GM23338 (cell line): ENCODE results near the gene AKR1B1. TPM values are rescaled to one million over a fixed set of nuclear protein-coding genes. Genes with fewer than 3 reads are reported as not detected.

Source experiments
- ATAC-seq: fragments of 200-7000 bp; cut with Tn5 transposase; 3 replicates; pipeline ENCODE4 v1.9.1; 2020
- DNase-seq: peaks from one replicate; pipeline ENCODE4 v3.0.0-alpha.2; 2015; ENCODE audit warnings: low spot score
- H2AFZ ChIP-seq: fragments of 200-600 bp; sonication (generic); 2 replicates; pipeline ENCODE4 v1.8.0; 2016; ENCODE audit warnings: antibody characterized with exemption, mild to moderate bottlenecking, moderate library complexity
- H3F3A ChIP-seq: fragments of 200-600 bp; sonication (generic); replicated peaks from 2 replicates; pipeline ENCODE4 v1.8.0; 2017; ENCODE audit warnings: antibody characterized with exemption, mixed run types, low read depth
- H3K27ac ChIP-seq: fragments of 200-600 bp; sonication (generic); 2 replicates; pipeline ENCODE4 v1.6.1; 2016; ENCODE audit warnings: low read depth
- H3K27me3 ChIP-seq: fragments of 200-600 bp; sonication (generic); 2 replicates; pipeline ENCODE4 v1.8.0; 2016; ENCODE audit warnings: mild to moderate bottlenecking, mixed run types, moderate library complexity; ENCODE audit not compliant: insufficient read depth
- H3K36me3 ChIP-seq: fragments of 200-600 bp; sonication (generic); 2 replicates; pipeline ENCODE4 v1.8.0; 2016; ENCODE audit warnings: mild to moderate bottlenecking; ENCODE audit not compliant: insufficient read depth
- H3K4me1 ChIP-seq: fragments of 200-600 bp; sonication (generic); 2 replicates; pipeline ENCODE4 v1.8.0; 2016; ENCODE audit warnings: mild to moderate bottlenecking, moderate library complexity; ENCODE audit not compliant: insufficient read depth
- H3K4me2 ChIP-seq: fragments of 200-600 bp; sonication (generic); 2 replicates; pipeline ENCODE4 v1.7.1; 2017; ENCODE audit warnings: mixed run types
- H3K4me3 ChIP-seq: fragments of 200-600 bp; sonication (generic); 2 replicates; pipeline ENCODE4 v1.6.1; 2016; ENCODE audit warnings: mixed run types
- H3K79me2 ChIP-seq: fragments of 200-600 bp; sonication (generic); replicated peaks from 2 replicates; pipeline ENCODE4 v1.8.0; 2017; ENCODE audit warnings: mild to moderate bottlenecking; ENCODE audit not compliant: insufficient read depth
- H3K9me2 ChIP-seq: fragments of 200-600 bp; sonication (generic); 2 replicates; pipeline ENCODE4 v1.8.0; 2017; ENCODE audit not compliant: insufficient read depth
- H4K20me1 ChIP-seq: fragments of 200-600 bp; sonication (generic); replicated peaks from 2 replicates; pipeline ENCODE4 v1.8.0; 2017; ENCODE audit warnings: mild to moderate bottlenecking; ENCODE audit not compliant: insufficient read depth
- H3K27ac Mint-ChIP-seq: 2 replicates; pipeline ENCODE4 v1.8.0; 2020; ENCODE audit warnings: inconsistent platforms, mild to moderate bottlenecking, moderate library complexity, mixed read lengths
- H3K27me3 Mint-ChIP-seq: 3 replicates; pipeline ENCODE4 v1.8.0; 2022; ENCODE audit warnings: low read depth, mild to moderate bottlenecking, moderate library complexity, mixed read lengths, inconsistent platforms; ENCODE audit not compliant: insufficient read depth, poor library complexity
- H3K36me3 Mint-ChIP-seq: 3 replicates; pipeline ENCODE4 v1.8.0; 2021; ENCODE audit warnings: low read depth, mild to moderate bottlenecking, inconsistent platforms, moderate library complexity, mixed read lengths
- H3K4me1 Mint-ChIP-seq: 3 replicates; pipeline ENCODE4 v1.8.0; 2020; ENCODE audit warnings: mild to moderate bottlenecking, inconsistent platforms, mixed read lengths
- H3K4me3 Mint-ChIP-seq: 3 replicates; pipeline ENCODE4 v1.8.0; 2021; ENCODE audit warnings: moderate library complexity, mild to moderate bottlenecking, inconsistent platforms, mixed read lengths
- H3K9me3 Mint-ChIP-seq: 3 replicates; pipeline ENCODE4 v1.8.0; 2020; ENCODE audit warnings: moderate library complexity, mild to moderate bottlenecking, inconsistent platforms, mixed read lengths
- CREB1 ChIP-seq: fragments of 250-450 bp; sonication (Bioruptor Pico); IDR thresholded peaks from 2 replicates; pipeline ENCODE4 v1.5.0; 2020; ENCODE audit warnings: low read depth, mild to moderate bottlenecking, moderate library complexity
- EZH2 ChIP-seq: fragments of 200-600 bp; sonication (generic); IDR thresholded peaks from one replicate; pipeline ENCODE4 v1.8.0; 2017; ENCODE audit warnings: antibody characterized with exemption, mild to moderate bottlenecking, low read depth; ENCODE audit not compliant: unreplicated experiment
- EZH2phosphoT487 ChIP-seq: fragments of 200-600 bp; sonication (generic); IDR thresholded peaks from one replicate; pipeline ENCODE4 v1.8.1; 2018; ENCODE audit warnings: antibody characterized with exemption; ENCODE audit not compliant: unreplicated experiment
- JUNB ChIP-seq: IDR thresholded peaks from one replicate; pipeline ENCODE4 v1.6.1; 2016; ENCODE audit warnings: antibody characterized with exemption; ENCODE audit not compliant: unreplicated experiment
- NANOG ChIP-seq: IDR thresholded peaks from 2 replicates; pipeline ENCODE4 v1.6.1; 2016; ENCODE audit warnings: antibody characterized with exemption, borderline replicate concordance
- POLR2AphosphoS5 ChIP-seq: IDR thresholded peaks from 2 replicates; pipeline ENCODE4 v1.6.1; 2016; ENCODE audit warnings: antibody characterized with exemption, low read depth
- ZNF114 ChIP-seq: fragments of 250-450 bp; sonication (Bioruptor Pico); IDR thresholded peaks from 2 replicates; pipeline ENCODE4 v1.5.0; 2020; ENCODE audit warnings: mild to moderate bottlenecking, moderate library complexity
- ZNF331 ChIP-seq: fragments of 250-450 bp; sonication (Bioruptor Pico); IDR thresholded peaks from 2 replicates; pipeline ENCODE4 v1.5.0; 2020; ENCODE audit warnings: low read depth, mild to moderate bottlenecking, moderate library complexity
- polyA plus RNA-seq: library from polyadenylated mRNA; unstranded; fragments of >200 nt; fragmentation: Nextera tagmentation; extraction: Ambion mirVana; gene quantifications from 2 replicates; pipeline ENCODE4 v1.2.1, GENCODE V29; 2016
- total RNA-seq: library from RNA; depleted of rRNA; stranded (reverse); fragments of >200 nt; shearing (Covaris generic); gene quantifications from 2 replicates; pipeline ENCODE4 v1.2.3, GENCODE V29; 2014
- TF ChIP-seq, protein P1 (sequence below): IDR thresholded peaks from one replicate; pipeline ENCODE4 v1.6.1; 2018; ENCODE audit warnings: antibody characterized with exemption; ENCODE audit not compliant: unreplicated experiment
- TF ChIP-seq, protein P2 (sequence below), 2 experiments: fragments of 200-600 bp in 1 of 2; sonication (generic) in 1 of 2; conservative IDR thresholded peaks; 2 replicates each; pipeline versions ENCODE4 v1.5.1 to v1.6.1; 2016 to 2017; ENCODE audit warnings: antibody characterized with exemption in 2 of 2, low read depth in 2 of 2, mild to moderate bottlenecking in 2 of 2, moderate library complexity in 1 of 2

The AKR1B1 gene
- total and polyA plus RNA-seq, 2 experiments from 2014 or later, result 132 to 154 TPM

DNA sequence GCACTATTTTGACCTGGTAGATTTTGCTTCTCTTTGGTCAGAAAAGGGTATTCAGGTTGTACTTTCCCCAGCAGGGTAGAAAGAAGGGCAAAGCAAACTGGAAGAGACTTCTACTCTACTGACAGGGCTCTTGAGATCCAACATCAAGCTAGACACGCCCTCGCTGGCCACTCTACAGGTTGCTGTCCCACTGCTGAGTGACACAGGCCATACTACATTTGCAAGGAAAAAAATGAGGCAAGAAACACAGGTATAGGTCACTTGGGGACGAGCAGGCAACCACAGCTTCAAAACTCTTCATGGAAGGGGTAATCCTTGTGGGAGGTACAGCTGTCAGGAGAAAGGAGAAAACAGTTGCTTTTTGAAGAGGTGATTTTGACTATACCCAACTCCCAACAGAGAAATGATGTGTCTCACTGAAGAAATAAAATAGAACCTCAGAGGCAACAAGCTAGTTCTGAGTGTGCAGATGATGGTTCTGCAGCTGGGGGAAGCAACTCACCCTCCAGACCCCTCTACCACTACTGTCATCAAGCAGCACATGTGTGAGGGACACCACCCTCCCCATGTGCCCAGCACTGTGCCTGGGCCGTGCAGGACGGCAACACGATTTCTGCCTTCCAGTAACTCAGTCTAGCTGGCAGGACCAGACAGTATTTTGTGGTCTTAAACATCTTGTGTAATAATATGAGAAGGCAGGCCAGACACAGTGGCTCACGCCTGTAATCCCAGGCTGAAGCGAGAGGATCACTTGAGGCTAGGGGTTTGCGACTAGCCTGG lies 16.3 kb downstream of the AKR1B1 start:
- H3K4me1 ChIP-seq, result no peaks in the 10 kb centered on the region
- H3K4me2 ChIP-seq, result no peak overlapping the region
- no peak overlapping the region for H3K27ac ChIP-seq
- no peaks in the 10 kb centered on the region for H3K27me3 ChIP-seq
- no peak overlapping the region for H3K4me3 Mint-ChIP-seq
- H3K9me3 Mint-ChIP-seq, result peaks cover 9% of the 10 kb centered on the region; the same call in 2 of the 3 replicates
- H3K9me2 ChIP-seq, result peaks cover 3% of the 10 kb centered on the region; the same call in 1 of the 2 replicates
- no peak for ATAC-seq
- H3K4me1 Mint-ChIP-seq, result no peaks in the 10 kb centered on the region
- H3K36me3 ChIP-seq, result peaks cover 21% of the 10 kb centered on the region
- DNase-seq, result no peak
- no peak overlapping the region for H2AFZ ChIP-seq
- H3F3A ChIP-seq, result no peaks in the 10 kb centered on the region
- no peaks in the 10 kb centered on the region; the same call in 1 of the 2 replicates for H4K20me1 ChIP-seq
- no peak overlapping the region for H3K27ac Mint-ChIP-seq
- no peak for TF ChIP-seq ZNF114 (CRISPR knock-in tag)
- TF ChIP-seq JUNB, result no peak
- TF ChIP-seq, protein P1, sequence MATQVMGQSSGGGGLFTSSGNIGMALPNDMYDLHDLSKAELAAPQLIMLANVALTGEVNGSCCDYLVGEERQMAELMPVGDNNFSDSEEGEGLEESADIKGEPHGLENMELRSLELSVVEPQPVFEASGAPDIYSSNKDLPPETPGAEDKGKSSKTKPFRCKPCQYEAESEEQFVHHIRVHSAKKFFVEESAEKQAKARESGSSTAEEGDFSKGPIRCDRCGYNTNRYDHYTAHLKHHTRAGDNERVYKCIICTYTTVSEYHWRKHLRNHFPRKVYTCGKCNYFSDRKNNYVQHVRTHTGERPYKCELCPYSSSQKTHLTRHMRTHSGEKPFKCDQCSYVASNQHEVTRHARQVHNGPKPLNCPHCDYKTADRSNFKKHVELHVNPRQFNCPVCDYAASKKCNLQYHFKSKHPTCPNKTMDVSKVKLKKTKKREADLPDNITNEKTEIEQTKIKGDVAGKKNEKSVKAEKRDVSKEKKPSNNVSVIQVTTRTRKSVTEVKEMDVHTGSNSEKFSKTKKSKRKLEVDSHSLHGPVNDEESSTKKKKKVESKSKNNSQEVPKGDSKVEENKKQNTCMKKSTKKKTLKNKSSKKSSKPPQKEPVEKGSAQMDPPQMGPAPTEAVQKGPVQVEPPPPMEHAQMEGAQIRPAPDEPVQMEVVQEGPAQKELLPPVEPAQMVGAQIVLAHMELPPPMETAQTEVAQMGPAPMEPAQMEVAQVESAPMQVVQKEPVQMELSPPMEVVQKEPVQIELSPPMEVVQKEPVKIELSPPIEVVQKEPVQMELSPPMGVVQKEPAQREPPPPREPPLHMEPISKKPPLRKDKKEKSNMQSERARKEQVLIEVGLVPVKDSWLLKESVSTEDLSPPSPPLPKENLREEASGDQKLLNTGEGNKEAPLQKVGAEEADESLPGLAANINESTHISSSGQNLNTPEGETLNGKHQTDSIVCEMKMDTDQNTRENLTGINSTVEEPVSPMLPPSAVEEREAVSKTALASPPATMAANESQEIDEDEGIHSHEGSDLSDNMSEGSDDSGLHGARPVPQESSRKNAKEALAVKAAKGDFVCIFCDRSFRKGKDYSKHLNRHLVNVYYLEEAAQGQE, result no peak
- TF ChIP-seq NANOG, result no peak
- TF ChIP-seq, protein P2, sequence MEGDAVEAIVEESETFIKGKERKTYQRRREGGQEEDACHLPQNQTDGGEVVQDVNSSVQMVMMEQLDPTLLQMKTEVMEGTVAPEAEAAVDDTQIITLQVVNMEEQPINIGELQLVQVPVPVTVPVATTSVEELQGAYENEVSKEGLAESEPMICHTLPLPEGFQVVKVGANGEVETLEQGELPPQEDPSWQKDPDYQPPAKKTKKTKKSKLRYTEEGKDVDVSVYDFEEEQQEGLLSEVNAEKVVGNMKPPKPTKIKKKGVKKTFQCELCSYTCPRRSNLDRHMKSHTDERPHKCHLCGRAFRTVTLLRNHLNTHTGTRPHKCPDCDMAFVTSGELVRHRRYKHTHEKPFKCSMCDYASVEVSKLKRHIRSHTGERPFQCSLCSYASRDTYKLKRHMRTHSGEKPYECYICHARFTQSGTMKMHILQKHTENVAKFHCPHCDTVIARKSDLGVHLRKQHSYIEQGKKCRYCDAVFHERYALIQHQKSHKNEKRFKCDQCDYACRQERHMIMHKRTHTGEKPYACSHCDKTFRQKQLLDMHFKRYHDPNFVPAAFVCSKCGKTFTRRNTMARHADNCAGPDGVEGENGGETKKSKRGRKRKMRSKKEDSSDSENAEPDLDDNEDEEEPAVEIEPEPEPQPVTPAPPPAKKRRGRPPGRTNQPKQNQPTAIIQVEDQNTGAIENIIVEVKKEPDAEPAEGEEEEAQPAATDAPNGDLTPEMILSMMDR (conservative IDR thresholded peaks at IDR 0.05; ENCODE audit: low read depth in 2 of 2), result no peak
- no peak for TF ChIP-seq POLR2AphosphoS5
- H3K4me3 ChIP-seq, result no peak overlapping the region
- peaks cover 7% of the 10 kb centered on the region for H3K27me3 Mint-ChIP-seq
- peaks cover 87% of the 10 kb centered on the region for H3K36me3 Mint-ChIP-seq
- no peaks in the 10 kb centered on the region for H3K79me2 ChIP-seq

DNA sequence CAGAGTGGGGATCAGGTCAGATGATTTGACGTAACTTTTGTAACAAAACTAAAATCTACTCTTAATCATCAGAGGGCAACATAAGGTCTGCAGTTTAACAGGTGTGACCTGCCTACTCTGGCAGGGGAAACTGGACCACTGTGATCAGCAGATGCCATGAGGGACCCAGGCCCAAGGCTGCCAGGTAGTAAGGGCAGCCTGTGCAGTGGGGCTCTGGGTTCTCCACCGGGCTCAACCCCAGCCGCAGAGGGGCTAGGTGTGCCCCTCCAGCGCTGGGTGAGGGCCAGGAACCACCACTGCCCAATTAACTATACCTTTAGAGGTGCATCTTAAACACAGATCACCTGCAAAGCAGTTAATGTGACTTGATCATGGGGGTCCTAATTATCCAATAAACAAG lies 17.6 kb downstream of the AKR1B1 start:
- no peak overlapping the region for H2AFZ ChIP-seq
- no peak for DNase-seq
- H3K79me2 ChIP-seq, result no peaks in the 10 kb centered on the region
- H3K27me3 ChIP-seq, result no peaks in the 10 kb centered on the region
- Mint-ChIP-seq H3K27me3 (peaks cover 3% of the 10 kb centered on the region), H3K27ac (no peak overlapping the region), H3K4me1 (no peaks in the 10 kb centered on the region), H3K9me3 (peaks cover 9% of the 10 kb centered on the region; the same call in 2 of the 3 replicates), H3K4me3 (no peak overlapping the region), H3K36me3 (peaks cover 76% of the 10 kb centered on the region)
- no peaks in the 10 kb centered on the region for H3K4me1 ChIP-seq
- peaks cover 19% of the 10 kb centered on the region for H3K36me3 ChIP-seq
- no peaks in the 10 kb centered on the region; the same call in 1 of the 2 replicates for H4K20me1 ChIP-seq
- no peak overlapping the region for H3K4me3 ChIP-seq
- ATAC-seq, result no peak
- H3K27ac ChIP-seq, result no peak overlapping the region
- no peak overlapping the region for H3K4me2 ChIP-seq
- no peaks in the 10 kb centered on the region for H3F3A ChIP-seq
- H3K9me2 ChIP-seq, result peaks cover 4% of the 10 kb centered on the region; the same call in 1 of the 2 replicates
- TF ChIP-seq EZH2phosphoT487 (no peak), ZNF331 (CRISPR knock-in tag) (no peak), EZH2 (no peak), CREB1 (CRISPR knock-in tag) (no peak), ZNF114 (CRISPR knock-in tag) (no peak), NANOG (no peak), POLR2AphosphoS5 (no peak)
- TF ChIP-seq, protein P1, result no peak
- TF ChIP-seq, protein P2 (conservative IDR thresholded peaks at IDR 0.05; ENCODE audit: low read depth in 2 of 2), result no peak
